GM19324 (cell line): ENCODE results near the gene CES4A.

Experiments
- ATAC-seq: cut with Tn5 transposase; IDR thresholded peaks from one replicate; pipeline ENCODE4 v1.9.1; 2021; ENCODE audit warnings: mild to moderate bottlenecking, moderate library complexity; ENCODE audit not compliant: unreplicated experiment, low FRiP score

Gene CES4A

DNA sequence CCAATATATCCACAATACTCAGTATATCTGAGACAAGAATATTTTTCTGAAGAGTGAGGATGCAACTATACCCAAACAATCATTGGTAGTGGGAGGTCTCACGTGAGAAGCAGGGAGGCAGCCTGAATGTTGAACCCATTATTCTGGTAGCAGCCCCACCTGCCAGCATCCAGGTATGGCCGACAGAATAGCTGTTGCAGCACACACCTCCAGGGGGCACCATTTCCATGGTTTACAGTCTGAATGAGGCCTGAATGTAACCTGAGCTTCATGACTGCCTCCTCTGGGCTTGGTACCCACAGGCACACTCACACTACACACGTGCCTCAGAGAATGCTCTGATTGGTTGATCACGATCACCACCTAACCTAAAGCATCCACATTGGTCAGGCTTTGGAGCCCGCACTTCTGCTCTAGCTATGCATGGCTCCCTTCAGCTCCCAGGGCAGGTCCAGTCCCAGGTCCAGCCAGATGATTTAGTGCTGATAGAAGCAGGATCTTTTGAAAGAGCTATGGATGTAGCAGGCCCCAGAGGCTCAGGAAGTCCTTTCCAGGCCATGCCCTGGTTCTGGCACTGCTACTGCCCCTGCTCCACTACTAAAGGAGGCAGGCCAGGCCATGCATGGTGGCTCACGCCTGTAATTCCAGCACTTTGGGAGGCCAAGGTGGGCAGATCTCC is 29.6 kb downstream of the CES4A start:
- ATAC-seq: peak; percentile 46

GRCh38 chr16:67019171-67019570 is 30.8 kb downstream of the CES4A start:
- ATAC-seq: no peak

- no peak for ATAC-seq
Measured at GRCh38 chr16:67021321-67021720, 32.9 kb downstream of the CES4A start.

GRCh38 chr16:67022531-67023214 is 34.3 kb downstream of the CES4A start:
- ATAC-seq: no peak

DNA sequence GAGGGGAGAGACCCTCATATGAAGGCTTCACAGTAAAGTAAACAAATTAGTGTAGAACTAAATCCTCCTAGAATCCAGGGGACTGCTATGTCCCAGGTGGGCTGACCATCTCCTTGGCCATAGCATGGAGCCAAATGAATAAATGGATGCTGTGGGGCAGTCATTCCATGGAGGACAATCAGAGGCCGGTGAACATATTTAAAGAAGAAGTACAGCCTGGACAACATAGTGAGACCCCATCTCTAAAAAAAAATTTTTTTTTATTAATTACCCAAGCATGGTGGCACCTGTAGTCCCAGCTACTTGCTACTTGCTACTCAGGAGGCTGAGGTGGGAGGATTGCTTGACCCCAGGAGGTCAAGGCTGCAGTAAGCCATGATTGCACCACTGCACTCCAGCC is 35.3 kb downstream of the CES4A start:
- ATAC-seq: no peak

DNA sequence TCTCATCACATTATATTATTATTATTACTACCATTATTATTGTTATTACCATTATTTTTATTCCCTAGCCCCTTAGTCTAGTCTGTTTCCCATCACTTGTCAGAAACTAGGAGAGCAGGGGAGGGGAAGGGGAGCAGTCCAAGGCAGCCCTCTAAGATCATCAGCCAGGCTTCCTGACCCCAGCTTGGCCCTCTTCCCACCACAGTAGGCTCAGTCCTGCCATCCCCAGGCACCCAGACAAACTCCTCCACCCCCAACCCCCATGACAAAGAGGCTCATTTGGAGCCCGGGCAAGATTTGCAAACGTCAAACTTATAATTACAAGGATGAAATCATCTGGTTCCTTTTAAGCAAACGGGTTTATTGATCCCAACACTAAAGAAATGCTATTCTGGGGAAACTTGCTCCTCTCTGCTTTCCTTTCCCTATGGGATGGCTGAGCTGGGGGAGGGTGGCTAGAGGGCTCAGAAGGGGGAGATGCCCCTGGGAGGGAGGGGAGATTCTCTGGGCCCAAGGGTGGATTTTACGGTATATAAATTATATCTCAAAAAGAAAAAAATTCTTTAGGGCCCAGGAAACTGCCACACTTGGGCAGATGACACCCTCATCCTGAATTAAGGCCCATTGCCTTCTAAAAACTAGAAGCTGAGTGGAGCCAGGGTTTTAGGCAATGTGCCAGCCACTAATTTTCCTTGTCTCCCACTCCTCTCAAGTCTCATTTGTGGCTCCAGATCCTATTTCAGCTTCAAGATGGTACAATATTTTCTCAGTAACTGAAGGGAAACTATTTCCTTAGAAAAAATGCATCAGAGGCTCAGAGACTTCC is 36.2 kb downstream of the CES4A start:
- ATAC-seq: no peak

GRCh38 chr16:67025210-67025550 is 36.8 kb downstream of the CES4A start:
- no peak for ATAC-seq

- ATAC-seq: no peak
Measured at GRCh38 chr16:67026570-67026969, 38.2 kb downstream of the CES4A start.

GRCh38 chr16:67027046-67027445 is 38.7 kb downstream of the CES4A start:
- ATAC-seq: no peak

DNA sequence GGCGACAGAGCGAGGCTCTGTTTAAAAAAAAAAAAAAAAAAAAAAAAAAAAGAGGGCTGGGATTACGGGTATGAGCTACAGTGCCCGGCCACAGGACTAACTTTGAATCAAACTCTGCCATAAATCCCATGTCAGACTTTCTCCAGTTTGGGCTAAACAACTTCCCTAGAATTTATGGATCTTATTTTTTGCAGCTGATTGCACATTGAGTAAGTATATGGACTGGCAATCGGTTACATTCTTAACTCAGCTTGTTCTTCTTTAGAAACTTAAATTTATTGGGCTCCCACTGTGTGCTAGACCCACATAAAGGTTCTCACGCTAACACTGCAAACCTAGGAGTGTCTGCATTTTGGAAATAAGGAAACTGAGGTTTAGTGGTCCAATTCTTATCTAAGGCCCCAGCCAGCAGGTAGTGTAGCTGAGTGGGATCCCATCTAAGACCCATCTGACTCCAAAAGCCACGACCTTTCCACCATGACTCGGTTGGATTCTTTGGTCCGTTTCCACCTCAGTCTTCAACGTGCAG is 39.8 kb downstream of the CES4A start:
- ATAC-seq: no peak

GRCh38 chr16:67028696-67029253 is 40.4 kb downstream of the CES4A start, which contains the start of gene CBFB:
CBFB (plus strand) TSS chr16:67029149; CDS start chr16:67029408, 259 bp downstream.
- peak; percentile 85 for ATAC-seq

DNA sequence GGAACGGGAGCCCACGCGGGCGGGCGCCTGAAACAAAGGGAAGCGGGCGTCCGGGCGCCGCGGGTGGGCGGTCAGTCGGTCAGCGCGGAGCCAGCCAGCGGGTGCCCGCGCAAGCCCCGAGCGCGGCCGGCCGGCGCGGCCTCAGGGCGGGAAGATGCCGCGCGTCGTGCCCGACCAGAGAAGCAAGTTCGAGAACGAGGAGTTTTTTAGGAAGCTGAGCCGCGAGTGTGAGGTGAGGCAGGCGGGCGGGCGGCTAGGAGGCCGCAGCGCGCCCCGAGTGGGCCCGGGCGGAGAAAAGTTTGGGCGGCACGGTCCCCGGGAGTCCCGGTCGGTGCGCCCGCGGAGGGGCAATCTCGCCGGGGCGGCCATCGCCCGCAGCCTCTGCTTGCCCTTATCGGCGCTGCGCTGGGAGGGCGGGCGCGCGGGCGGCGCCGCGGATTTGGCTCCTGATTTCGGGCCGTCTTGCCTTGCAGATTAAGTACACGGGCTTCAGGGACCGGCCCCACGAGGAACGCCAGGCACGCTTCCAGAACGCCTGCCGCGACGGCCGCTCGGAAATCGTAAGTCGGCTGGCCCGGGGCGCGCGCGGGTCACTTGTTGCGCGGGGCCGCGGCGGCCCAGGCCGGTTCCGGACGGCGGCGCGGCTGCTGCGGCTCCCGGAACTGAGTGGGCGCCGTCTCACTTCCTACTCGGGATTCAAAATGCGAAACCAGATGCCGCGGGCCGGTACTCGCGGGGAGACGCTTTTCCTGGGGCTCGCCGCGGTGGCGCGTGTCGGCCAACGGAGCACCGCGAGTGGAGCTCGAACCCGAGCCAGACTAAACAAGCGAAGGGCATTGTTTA is 41.1 kb downstream of the CES4A start:
- ATAC-seq: peak; percentile 47

DNA sequence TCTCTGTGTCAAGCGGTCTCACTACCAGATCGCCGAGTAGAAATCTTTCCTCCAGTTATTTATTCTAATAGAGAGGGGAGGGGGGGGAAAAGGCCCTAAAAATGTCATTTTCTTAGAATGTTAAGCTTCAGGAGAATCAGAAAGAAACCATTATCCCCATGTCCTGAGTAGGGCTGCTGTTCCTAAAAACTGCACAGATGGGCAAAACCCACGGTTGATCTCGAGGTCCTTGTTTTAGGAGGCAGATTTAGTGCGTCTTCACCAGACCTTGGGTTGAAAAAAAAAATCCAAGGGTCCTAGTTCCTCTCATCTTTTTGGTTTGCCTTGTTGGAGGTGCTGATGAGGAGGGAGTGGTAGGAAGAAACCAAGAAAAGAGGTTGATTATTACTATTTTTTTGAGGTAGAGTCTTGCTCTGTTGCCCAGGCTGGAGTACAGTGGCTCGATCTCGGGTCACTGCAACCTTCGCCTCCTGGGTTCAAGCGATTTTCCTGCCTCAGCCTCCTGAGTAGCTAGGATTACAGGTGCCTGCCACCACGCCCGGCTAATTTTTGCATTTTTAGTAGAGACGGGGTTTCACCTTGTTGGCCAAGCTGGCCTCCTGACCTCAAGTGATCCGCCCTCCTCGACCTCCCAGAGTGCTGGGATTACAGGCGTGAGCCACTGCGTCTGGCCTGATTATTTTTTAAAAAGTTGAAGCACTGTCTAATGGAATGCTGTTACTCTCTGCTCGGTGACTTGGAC is 42.0 kb downstream of the CES4A start:
- no peak for ATAC-seq

DNA sequence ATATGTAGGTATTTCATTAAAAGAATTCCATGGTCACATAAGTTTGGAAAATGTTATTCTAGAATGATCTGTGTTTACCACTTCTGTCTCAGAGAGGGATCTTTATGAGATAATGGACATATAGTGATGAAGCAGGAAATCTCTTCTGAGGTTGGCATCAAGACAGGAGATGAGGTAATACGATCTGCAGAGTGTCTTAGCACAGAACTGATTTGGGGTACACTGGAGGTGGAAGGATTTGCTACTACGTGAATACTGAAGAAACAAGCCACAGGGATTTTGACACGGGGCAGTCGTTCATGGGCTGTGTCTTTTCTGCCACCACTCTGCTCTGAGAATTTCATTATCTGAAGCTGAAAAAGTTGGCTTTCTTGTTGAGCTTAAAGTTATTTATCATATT is 46.1 kb downstream of the CES4A start:
- no peak for ATAC-seq

DNA sequence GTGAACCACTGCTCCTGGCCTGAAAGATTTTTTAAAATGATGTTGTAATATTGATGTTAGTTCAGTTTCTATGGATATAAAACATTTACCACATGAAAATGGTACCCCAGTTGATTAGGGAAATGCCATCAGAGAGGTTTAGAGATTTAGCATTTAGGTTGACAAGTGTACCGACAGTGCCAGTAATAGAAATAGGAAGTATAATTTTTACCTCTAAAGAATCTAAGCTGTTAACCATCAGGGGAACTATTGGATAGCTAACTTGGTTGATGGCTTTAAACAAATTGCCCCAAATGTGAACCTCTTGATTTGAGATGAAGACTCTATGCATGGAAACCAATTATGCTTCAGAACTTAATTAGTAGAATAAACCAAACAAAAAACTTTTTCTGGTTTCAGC is 47.0 kb downstream of the CES4A start:
- ATAC-seq: no peak

DNA sequence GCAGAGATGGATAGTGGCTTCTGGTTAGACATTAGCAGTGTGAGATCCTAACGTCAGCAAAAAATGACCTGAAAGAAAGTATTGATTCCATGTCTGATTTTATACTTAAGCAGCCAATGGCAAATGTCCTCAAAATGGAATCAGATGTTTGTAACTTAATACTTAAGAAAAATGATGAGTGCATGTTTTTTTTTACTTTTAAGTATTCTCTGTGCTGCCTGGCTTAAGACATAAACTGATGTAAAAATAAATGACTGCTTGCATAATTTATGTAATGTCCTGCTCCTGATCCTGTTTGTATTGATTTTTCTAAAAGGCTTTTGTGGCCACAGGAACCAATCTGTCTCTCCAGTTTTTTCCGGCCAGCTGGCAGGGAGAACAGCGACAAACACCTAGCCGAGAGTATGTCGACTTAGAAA is 47.9 kb downstream of the CES4A start:
- ATAC-seq: no peak

DNA sequence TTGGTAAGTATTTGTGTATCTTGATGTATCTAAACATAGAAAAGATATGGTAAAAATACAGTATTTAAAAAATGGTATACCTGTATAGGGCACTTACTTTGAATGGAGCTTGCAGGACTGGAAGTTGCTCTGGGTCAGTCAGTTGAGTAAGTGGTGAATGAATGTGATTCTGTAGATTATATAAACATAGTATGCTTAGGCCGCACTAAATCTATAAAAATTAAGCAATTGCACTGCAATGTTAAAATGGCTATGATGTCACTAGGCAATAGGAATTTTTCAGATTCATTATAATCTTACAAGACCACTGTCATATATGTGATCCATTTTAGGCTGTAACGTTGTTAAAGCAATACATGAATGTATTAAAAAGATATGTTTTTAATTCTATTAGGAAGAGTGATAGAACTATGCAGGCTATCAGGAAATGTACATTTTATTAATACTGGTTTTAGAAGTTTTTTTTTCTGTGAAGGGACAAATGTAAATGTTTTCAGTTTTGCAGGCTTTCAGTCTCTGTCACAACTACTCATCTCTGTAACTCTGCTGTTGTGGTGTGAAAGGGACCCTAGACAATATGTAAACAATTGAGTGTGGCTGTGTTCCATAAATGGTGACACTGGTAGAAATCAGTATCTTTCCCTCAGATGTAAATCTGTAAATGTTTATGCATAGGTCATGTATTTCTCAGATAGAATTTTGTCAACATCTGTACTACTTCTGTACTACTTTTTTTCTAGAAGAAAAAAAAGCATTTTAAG is 51.1 kb downstream of the CES4A start:
- no peak for ATAC-seq

GRCh38 chr16:67040166-67040565 is 51.8 kb downstream of the CES4A start:
- ATAC-seq: no peak

GRCh38 chr16:67040906-67041305 is 52.5 kb downstream of the CES4A start:
- no peak for ATAC-seq
